ENCODE results near the gene C4orf33.

Gene C4orf33

DNA sequence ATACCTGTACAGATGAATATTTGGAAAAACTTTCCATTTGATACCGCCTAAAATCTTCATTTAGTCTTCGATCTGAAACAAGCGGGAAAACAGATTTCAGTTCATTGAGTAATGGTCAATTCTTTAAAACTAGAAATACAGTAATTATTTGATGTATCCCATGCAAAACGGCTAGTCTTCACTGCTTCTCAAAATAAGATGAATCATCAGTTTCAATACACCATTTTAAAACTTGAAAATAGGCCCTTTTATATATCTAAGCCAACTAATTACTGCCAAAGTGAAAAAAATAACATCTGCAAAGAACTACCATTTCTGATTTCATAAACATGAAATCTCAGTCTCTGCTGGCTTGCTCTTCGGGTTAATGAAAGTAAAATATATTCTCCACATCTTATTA is 13.7 kb upstream of the C4orf33 start:
- H3K18ac ChIP-seq (ENCODE audit: low read depth in 1 of 2, low read length in 2 of 2) = no peak overlapping the region
- H3K27me3 ChIP-seq (ENCODE audit: control insufficient read depth in 1 of 2, insufficient read depth in 1 of 2, low read length in 2 of 2) = no peaks in the 10 kb centered on the region
- H2AFZ ChIP-seq (ENCODE audit: low read depth, low read length) = no peak overlapping the region
- H2BK12ac ChIP-seq (ENCODE audit: low read length in 2 of 2) = no peak overlapping the region
- H3K4ac ChIP-seq (ENCODE audit: low read depth in 1 of 2, low read length in 2 of 2) = no peak overlapping the region
- H2BK120ac ChIP-seq (ENCODE audit: low read depth, low read length) = no peak overlapping the region
- no peak overlapping the region for H2BK5ac ChIP-seq (ENCODE audit: low read depth, low read length, poor library complexity, severe bottlenecking)
- no peak overlapping the region for H2AK5ac ChIP-seq (ENCODE audit: low read length, severe bottlenecking)
- H3K4me3 ChIP-seq (ENCODE audit: insufficient read depth in 1 of 2, low read depth in 1 of 2, low read length in 2 of 2) = no peak overlapping the region
- peaks cover 31% of the 10 kb centered on the region for H3K79me1 ChIP-seq (replicated peaks; ENCODE audit: low read length, poor library complexity, severe bottlenecking)
- no peak overlapping the region for H4K8ac ChIP-seq (ENCODE audit: low read length)
- H3K4me1 ChIP-seq (ENCODE audit: control insufficient read depth, insufficient read depth, low read depth, low read length) = no peaks in the 10 kb centered on the region
- H3K14ac ChIP-seq (ENCODE audit: low read length in 2 of 2) = no peak overlapping the region
- no peak overlapping the region for H3K4me2 ChIP-seq (ENCODE audit: low read length, poor library complexity, severe bottlenecking)
- no peak for DNase-seq
- 93% methylated on average over 3 of the region's 5 CpGs for WGBS
- no peak overlapping the region for H4K91ac ChIP-seq (ENCODE audit: low read length)
- H3K9ac ChIP-seq (ENCODE audit: low read length) = no peak overlapping the region
- no peak overlapping the region for H3K27ac ChIP-seq (ENCODE audit: low read length, poor library complexity, severe bottlenecking)
- peaks cover 8% of the 10 kb centered on the region for H3K9me3 ChIP-seq (ENCODE audit: control insufficient read depth, low read length)
- H3K23ac ChIP-seq (ENCODE audit: low read length in 2 of 2) = no peak overlapping the region
- peaks cover 17 to 21% of the 10 kb centered on the region in 2 experiments for H3K36me3 ChIP-seq (ENCODE audit: control insufficient read depth in 1 of 2, insufficient read depth in 2 of 2, low read depth in 1 of 2, low read length in 2 of 2)
- no peak overlapping the region for H2BK15ac ChIP-seq (ENCODE audit: low read depth, poor library complexity, severe bottlenecking)

DNA sequence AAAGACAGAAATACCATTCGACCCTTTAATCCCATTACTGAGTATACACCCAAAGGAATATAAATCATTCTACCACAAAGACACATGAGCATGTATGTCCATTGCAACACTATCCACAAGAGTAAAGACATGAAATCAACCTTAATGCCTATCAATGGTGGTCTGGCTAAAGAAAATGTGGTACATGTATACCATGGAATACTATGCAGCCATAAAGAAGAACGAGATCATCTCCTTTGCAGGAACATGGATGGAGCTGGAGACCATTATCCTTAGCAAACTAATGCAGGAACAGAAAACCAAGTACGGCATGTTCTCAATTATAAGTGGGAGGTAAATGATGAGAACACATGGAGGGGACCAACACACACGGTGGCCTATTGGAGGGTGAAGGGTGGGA is 10.5 kb upstream of the C4orf33 start:
- no peak overlapping the region for H3K4me3 ChIP-seq (ENCODE audit: insufficient read depth in 1 of 2, low read depth in 1 of 2, low read length in 2 of 2)
- 92% methylated on average over 4 of the region's 4 CpGs for WGBS
- no peak overlapping the region for H2AFZ ChIP-seq (ENCODE audit: low read depth, low read length)
- H3K9ac ChIP-seq (ENCODE audit: low read length) = no peak overlapping the region
- no peak overlapping the region for H2BK120ac ChIP-seq (ENCODE audit: low read depth, low read length)
- peaks cover 16% of the 10 kb centered on the region for H3K79me1 ChIP-seq (replicated peaks; ENCODE audit: low read length, poor library complexity, severe bottlenecking)
- no peak overlapping the region for H3K23ac ChIP-seq (ENCODE audit: low read length in 2 of 2)
- no peak overlapping the region for H3K18ac ChIP-seq (ENCODE audit: low read depth in 1 of 2, low read length in 2 of 2)
- no peak overlapping the region for H4K8ac ChIP-seq (ENCODE audit: low read length)
- no peak overlapping the region for H2AK5ac ChIP-seq (ENCODE audit: low read length, severe bottlenecking)
- H3K27ac ChIP-seq (ENCODE audit: low read length, poor library complexity, severe bottlenecking) = no peak overlapping the region
- H3K14ac ChIP-seq (ENCODE audit: low read length in 2 of 2) = no peak overlapping the region
- H3K36me3 ChIP-seq (ENCODE audit: control insufficient read depth in 1 of 2, insufficient read depth in 2 of 2, low read depth in 1 of 2, low read length in 2 of 2) = peaks cover 7 to 9% of the 10 kb centered on the region in 2 experiments
- peaks cover 3% of the 10 kb centered on the region for H3K9me3 ChIP-seq (ENCODE audit: control insufficient read depth, low read length)
- H3K27me3 ChIP-seq (ENCODE audit: control insufficient read depth in 1 of 2, insufficient read depth in 1 of 2, low read length in 2 of 2) = no peaks in the 10 kb centered on the region
- no peak overlapping the region for H2BK12ac ChIP-seq (ENCODE audit: low read length in 2 of 2)
- H3K4me1 ChIP-seq (ENCODE audit: control insufficient read depth, insufficient read depth, low read depth, low read length) = no peaks in the 10 kb centered on the region
- H2BK15ac ChIP-seq (ENCODE audit: low read depth, poor library complexity, severe bottlenecking) = no peak overlapping the region
- H2BK5ac ChIP-seq (ENCODE audit: low read depth, low read length, poor library complexity, severe bottlenecking) = no peak overlapping the region
- no peak overlapping the region for H4K91ac ChIP-seq (ENCODE audit: low read length)
- DNase-seq = no peak
- H3K4ac ChIP-seq (ENCODE audit: low read depth in 1 of 2, low read length in 2 of 2) = no peak overlapping the region
- no peak overlapping the region for H3K4me2 ChIP-seq (ENCODE audit: low read length, poor library complexity, severe bottlenecking)

DNA sequence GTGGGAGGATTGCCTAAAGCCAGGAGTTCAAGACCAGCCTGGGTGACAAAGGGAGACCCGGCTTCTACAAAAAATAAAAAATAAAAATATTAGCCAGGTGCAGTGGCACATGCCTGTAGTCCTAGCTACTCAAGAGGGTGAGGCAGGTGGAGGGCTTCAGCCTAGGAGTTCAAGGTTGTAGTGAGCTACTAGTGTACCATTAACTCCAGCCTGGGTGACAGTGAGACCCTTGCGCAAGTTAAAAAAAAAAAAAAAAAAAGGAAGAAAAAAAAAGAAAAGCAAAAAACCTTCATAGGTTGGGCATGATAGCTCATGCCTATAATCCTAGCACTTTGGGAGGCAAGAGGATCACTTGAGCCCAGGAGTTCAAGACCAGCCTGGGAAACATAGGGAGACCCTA is 8.4 kb upstream of the C4orf33 start:
- no peak overlapping the region for H3K27ac ChIP-seq (ENCODE audit: low read length, poor library complexity, severe bottlenecking)
- H2AK5ac ChIP-seq (ENCODE audit: low read length, severe bottlenecking) = no peak overlapping the region
- H3K4ac ChIP-seq (ENCODE audit: low read depth in 1 of 2, low read length in 2 of 2) = no peak overlapping the region
- H3K14ac ChIP-seq (ENCODE audit: low read length in 2 of 2) = no peak overlapping the region
- no peak overlapping the region for H2BK120ac ChIP-seq (ENCODE audit: low read depth, low read length)
- H2BK12ac ChIP-seq (ENCODE audit: low read length in 2 of 2) = no peak overlapping the region
- no peak overlapping the region for H3K18ac ChIP-seq (ENCODE audit: low read depth in 1 of 2, low read length in 2 of 2)
- no peak overlapping the region for H4K91ac ChIP-seq (ENCODE audit: low read length)
- H3K27me3 ChIP-seq (ENCODE audit: control insufficient read depth in 1 of 2, insufficient read depth in 1 of 2, low read length in 2 of 2) = no peaks in the 10 kb centered on the region
- no peak overlapping the region for H2BK15ac ChIP-seq (ENCODE audit: low read depth, poor library complexity, severe bottlenecking)
- no peaks in the 10 kb centered on the region for H3K36me3 ChIP-seq (ENCODE audit: control insufficient read depth in 1 of 2, insufficient read depth in 2 of 2, low read depth in 1 of 2, low read length in 2 of 2)
- no peaks in the 10 kb centered on the region for H3K4me1 ChIP-seq (ENCODE audit: control insufficient read depth, insufficient read depth, low read depth, low read length)
- H3K4me2 ChIP-seq (ENCODE audit: low read length, poor library complexity, severe bottlenecking) = no peak overlapping the region
- no peak overlapping the region for H2AFZ ChIP-seq (ENCODE audit: low read depth, low read length)
- H3K9ac ChIP-seq (ENCODE audit: low read length) = no peak overlapping the region
- H4K8ac ChIP-seq (ENCODE audit: low read length) = no peak overlapping the region
- H3K79me1 ChIP-seq (replicated peaks; ENCODE audit: low read length, poor library complexity, severe bottlenecking) = peaks cover 11% of the 10 kb centered on the region
- H3K9me3 ChIP-seq (ENCODE audit: control insufficient read depth, low read length) = peaks cover 3% of the 10 kb centered on the region
- no peak overlapping the region for H2BK5ac ChIP-seq (ENCODE audit: low read depth, low read length, poor library complexity, severe bottlenecking)
- no peak for DNase-seq
- H3K23ac ChIP-seq (ENCODE audit: low read length in 2 of 2) = no peak overlapping the region
- no peak overlapping the region for H3K4me3 ChIP-seq (ENCODE audit: insufficient read depth in 1 of 2, low read depth in 1 of 2, low read length in 2 of 2)
- 92% methylated on average over 2 of the region's 2 CpGs for WGBS

DNA sequence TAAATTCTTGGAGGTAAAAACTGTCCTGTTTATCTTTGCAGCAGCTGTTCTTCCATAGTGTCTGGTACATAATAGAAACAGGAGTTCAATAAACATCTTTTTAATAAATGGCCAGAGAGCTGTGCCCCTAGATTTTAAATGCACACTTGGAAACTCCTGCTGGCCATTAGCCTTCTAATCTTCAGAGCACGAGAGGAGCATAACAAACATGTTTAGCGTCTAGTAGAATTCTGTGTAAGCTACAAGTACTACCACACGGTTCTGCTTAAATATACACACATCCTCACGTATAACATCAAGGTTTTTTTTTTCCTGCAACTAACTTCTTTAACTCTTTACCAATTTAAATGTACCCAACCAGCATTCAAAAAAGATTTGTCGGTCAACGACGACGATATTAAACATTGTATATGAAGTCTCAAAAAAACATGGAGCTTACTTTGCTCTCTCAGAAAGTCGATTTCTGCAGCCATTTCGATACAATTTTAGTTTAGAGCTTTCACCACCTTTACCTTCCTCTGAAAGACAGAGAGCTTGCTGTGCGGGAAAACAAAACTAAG is 3.2 kb upstream of the C4orf33 start:
- 1% methylated on average over 11 of the region's 11 CpGs for WGBS
- Histone ChIP-seq H2AK5ac (ENCODE audit: low read length, severe bottlenecking) (no peak overlapping the region), H3K27ac (ENCODE audit: low read length, poor library complexity, severe bottlenecking) (peak overlapping the region; percentile 89), H2BK15ac (ENCODE audit: low read depth, poor library complexity, severe bottlenecking) (no peak overlapping the region), H3K18ac (ENCODE audit: low read depth in 1 of 2, low read length in 2 of 2) (peak overlapping the region in 1 of 2 experiments; percentile 98), H3K9ac (ENCODE audit: low read length) (peak overlapping the region; percentile 97), H3K23ac (ENCODE audit: low read length in 2 of 2) (no peak overlapping the region), H3K4me3 (ENCODE audit: insufficient read depth in 1 of 2, low read depth in 1 of 2, low read length in 2 of 2) (peak overlapping the region; percentile 93 to 97), H4K91ac (ENCODE audit: low read length) (no peak overlapping the region), H4K8ac (ENCODE audit: low read length) (no peak overlapping the region), H3K14ac (ENCODE audit: low read length in 2 of 2) (no peak overlapping the region), H3K9me3 (ENCODE audit: control insufficient read depth, low read length) (no peaks in the 10 kb centered on the region), H3K79me1 (replicated peaks; ENCODE audit: low read length, poor library complexity, severe bottlenecking) (no peaks in the 10 kb centered on the region), H3K4me1 (ENCODE audit: control insufficient read depth, insufficient read depth, low read depth, low read length) (no peaks in the 10 kb centered on the region), H3K36me3 (ENCODE audit: control insufficient read depth in 1 of 2, insufficient read depth in 2 of 2, low read depth in 1 of 2, low read length in 2 of 2) (no peaks in the 10 kb centered on the region), H2BK5ac (ENCODE audit: low read depth, low read length, poor library complexity, severe bottlenecking) (no peak overlapping the region), H2BK12ac (ENCODE audit: low read length in 2 of 2) (peak overlapping the region in 1 of 2 experiments; percentile 92), H3K4ac (ENCODE audit: low read depth in 1 of 2, low read length in 2 of 2) (no peak overlapping the region), H2AFZ (ENCODE audit: low read depth, low read length) (peak overlapping the region; percentile 100), H3K27me3 (ENCODE audit: control insufficient read depth in 1 of 2, insufficient read depth in 1 of 2, low read length in 2 of 2) (no peaks in the 10 kb centered on the region), H2BK120ac (ENCODE audit: low read depth, low read length) (no peak overlapping the region), H3K4me2 (ENCODE audit: low read length, poor library complexity, severe bottlenecking) (peak overlapping the region; percentile 49)
- DNase-seq = peak; percentile 52

All from mesenchymal stem cell (in vitro differentiated cells and primary cell).